Chondrocyte (in vitro differentiated cells): ENCODE data around the gene DENND11. TPM values are rescaled to one million over a fixed set of nuclear protein-coding genes. Genes with fewer than 3 reads are reported as not detected.

ENCODE experiments used
- DNase-seq: peaks from one replicate; pipeline ENCODE4 v3.0.0; 2021; ENCODE audit warnings: mixed read lengths, low spot score
- H3K27ac Mint-ChIP-seq: one replicate; pipeline ENCODE4 v1.8.0; 2021; ENCODE audit warnings: mild to moderate bottlenecking, moderate library complexity, mixed read lengths; ENCODE audit not compliant: unreplicated experiment
- H3K27me3 Mint-ChIP-seq: 2 replicates; pipeline ENCODE4 v1.8.0; 2021; ENCODE audit warnings: low read depth, mixed read lengths
- H3K36me3 Mint-ChIP-seq: 2 replicates; pipeline ENCODE4 v1.8.0; 2021; ENCODE audit warnings: low read depth, mixed read lengths
- H3K4me1 Mint-ChIP-seq: 2 replicates; pipeline ENCODE4 v1.8.0; 2021; ENCODE audit warnings: low read depth, mild to moderate bottlenecking, mixed read lengths
- H3K4me3 Mint-ChIP-seq: one replicate; pipeline ENCODE4 v1.8.0; 2021; ENCODE audit warnings: mild to moderate bottlenecking, moderate library complexity, mixed read lengths; ENCODE audit not compliant: unreplicated experiment
- H3K9me3 Mint-ChIP-seq: 2 replicates; pipeline ENCODE4 v1.8.0; 2021; ENCODE audit warnings: low read depth, mixed read lengths
- total RNA-seq: library from RNA; stranded (reverse); gene quantifications from 3 replicates; pipeline ENCODE4 v1.2.1, GENCODE V29; 2021
- TF ChIP-seq, protein P1 (sequence below): fragments of 200-600 bp; sonication (generic); IDR thresholded peaks from 2 replicates; pipeline ENCODE4 v1.5.0; 2021; ENCODE audit warnings: antibody characterized with exemption, mild to moderate bottlenecking, moderate library complexity

The DENND11 gene
- total RNA-seq, 1 donor from 2014 or later, result 8.5 TPM

DNA sequence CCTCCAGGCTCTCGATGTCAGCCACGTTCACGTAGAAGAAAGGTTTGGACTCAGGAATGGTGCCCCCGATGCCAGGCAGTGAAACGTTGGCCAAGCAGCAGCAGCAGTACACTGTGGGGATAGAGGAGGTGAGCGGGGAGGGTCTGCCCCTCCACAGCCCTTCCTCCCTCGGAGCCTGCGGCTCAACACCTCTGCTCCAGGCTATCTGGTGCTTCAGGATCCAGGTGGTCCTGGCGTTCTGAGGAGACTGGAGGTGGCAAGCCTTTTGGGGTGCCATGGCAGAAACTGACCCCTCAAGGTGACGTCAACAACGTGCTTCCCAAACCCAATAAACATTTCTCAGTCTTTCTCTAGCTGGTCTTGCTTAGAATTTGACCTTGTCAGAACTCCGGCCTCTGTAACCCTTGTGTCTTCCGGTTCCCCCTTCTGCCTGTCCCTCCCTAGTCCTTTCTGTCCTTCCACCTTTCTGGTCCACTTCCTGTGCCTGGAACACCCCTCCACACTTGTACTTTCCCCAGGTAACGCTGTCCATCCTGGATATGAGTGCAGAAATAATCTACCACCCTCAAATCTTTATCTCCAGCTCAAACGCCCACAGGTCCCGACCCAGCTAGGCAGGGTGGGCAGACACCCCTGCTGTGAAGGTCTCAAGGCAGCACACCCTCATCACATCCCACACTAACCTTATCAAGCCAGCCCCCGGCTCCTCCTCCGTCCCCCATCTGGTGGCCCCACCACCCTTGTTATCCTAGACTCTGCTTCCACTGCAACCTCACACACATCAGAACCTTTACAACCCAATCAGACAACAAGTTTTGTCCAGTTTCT is 36.5 kb downstream of the DENND11 start:
- TF ChIP-seq, protein P1, sequence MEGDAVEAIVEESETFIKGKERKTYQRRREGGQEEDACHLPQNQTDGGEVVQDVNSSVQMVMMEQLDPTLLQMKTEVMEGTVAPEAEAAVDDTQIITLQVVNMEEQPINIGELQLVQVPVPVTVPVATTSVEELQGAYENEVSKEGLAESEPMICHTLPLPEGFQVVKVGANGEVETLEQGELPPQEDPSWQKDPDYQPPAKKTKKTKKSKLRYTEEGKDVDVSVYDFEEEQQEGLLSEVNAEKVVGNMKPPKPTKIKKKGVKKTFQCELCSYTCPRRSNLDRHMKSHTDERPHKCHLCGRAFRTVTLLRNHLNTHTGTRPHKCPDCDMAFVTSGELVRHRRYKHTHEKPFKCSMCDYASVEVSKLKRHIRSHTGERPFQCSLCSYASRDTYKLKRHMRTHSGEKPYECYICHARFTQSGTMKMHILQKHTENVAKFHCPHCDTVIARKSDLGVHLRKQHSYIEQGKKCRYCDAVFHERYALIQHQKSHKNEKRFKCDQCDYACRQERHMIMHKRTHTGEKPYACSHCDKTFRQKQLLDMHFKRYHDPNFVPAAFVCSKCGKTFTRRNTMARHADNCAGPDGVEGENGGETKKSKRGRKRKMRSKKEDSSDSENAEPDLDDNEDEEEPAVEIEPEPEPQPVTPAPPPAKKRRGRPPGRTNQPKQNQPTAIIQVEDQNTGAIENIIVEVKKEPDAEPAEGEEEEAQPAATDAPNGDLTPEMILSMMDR, result no peak
- Mint-ChIP-seq H3K27me3 (no peaks in the 10 kb centered on the region), H3K27ac (no peak overlapping the region), H3K4me1 (no peaks in the 10 kb centered on the region), H3K36me3 (peaks cover 19% of the 10 kb centered on the region), H3K9me3 (no peaks in the 10 kb centered on the region), H3K4me3 (no peak overlapping the region)
- DNase-seq, result no peak

DNA sequence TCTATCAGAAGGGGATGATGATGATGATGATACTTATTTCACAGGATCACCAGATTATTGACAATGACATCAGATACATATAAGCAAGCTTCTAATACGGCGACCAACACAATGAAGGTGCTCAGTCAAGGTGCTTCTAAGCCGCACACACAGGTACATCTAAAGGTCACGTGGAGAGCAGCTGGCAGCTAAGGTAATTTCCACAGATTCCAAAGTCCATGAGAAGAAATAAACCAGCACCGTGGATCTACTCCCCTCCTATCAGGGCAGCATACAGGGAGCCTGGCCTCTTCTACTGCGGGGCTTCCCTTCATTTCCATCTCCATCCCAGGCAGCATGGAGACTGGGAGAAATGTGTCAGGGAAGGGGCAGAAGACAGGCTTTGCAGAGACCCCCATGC is 37.5 kb downstream of the DENND11 start:
- Mint-ChIP-seq H3K36me3 (peaks cover 19% of the 10 kb centered on the region), H3K9me3 (no peaks in the 10 kb centered on the region), H3K4me1 (no peaks in the 10 kb centered on the region), H3K27ac (no peak overlapping the region), H3K27me3 (no peaks in the 10 kb centered on the region), H3K4me3 (no peak overlapping the region)
- no peak for DNase-seq
- TF ChIP-seq, protein P1, result no peak

DNA sequence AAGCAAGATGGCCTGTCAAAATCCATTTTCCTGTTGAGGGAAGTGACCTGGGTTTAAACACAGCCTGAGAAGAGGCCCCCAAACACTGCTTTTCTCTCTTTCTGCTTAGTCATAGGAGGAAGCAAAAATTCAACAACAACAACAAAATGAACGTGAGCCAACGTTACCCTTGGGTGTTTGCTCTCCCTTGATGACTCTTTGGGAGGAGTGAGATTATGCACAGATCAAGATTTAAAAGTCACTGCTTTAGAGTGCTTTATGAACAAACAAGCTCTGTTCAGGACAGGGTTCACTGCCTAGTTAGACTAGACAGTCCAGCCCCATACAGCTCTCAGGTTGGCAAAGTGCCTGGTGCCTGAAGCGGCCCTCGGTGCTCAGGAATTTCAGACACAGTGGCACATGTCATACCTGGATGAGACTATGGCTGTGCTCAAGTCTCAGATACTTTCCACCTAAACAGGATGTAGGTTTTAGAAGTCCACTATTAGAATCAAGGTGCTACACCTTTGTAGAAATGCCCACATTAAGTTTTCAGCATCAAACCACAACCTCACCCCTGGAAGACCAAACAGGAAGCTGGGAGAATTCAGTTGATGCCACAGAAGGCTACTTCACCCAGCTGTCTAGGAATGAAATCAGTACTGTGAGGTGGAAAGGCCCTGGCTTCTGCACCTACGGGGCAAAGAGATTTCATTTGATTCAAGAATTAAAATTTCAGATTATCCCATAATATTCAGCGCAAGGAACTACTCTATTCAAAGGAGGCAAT is 38.7 kb downstream of the DENND11 start:
- no peak for DNase-seq
- no peak overlapping the region for H3K4me3 Mint-ChIP-seq
- peak overlapping the region; percentile 27 for H3K27ac Mint-ChIP-seq
- TF ChIP-seq, protein P1, result no peak
- no peaks in the 10 kb centered on the region for H3K27me3 Mint-ChIP-seq
- H3K36me3 Mint-ChIP-seq, result peaks cover 17% of the 10 kb centered on the region
- H3K9me3 Mint-ChIP-seq, result no peaks in the 10 kb centered on the region
- H3K4me1 Mint-ChIP-seq, result no peaks in the 10 kb centered on the region

DNA sequence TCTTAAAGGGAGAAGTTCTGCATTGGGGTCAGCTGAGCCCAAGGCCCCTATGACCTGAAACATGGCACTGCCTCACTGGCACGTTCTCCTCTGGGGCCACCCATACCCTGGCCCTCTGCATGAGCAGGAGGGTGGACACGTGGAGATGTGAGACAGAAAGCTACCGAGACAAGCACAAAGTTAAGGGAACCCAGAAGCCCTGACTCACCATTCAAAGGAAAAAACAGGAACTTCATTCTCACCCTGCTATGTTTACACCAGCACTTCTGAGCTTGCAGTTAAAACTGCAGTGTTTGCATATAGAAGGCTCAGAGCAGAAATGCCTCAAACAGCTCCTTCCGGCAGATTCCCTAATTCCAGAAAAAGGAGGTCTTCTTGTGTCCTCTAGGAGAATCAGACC is 41.7 kb downstream of the DENND11 start:
- Mint-ChIP-seq H3K4me1 (no peaks in the 10 kb centered on the region), H3K9me3 (no peaks in the 10 kb centered on the region), H3K36me3 (peaks cover 12% of the 10 kb centered on the region), H3K4me3 (no peak overlapping the region), H3K27ac (no peak overlapping the region), H3K27me3 (no peaks in the 10 kb centered on the region)
- TF ChIP-seq, protein P1, result no peak
- DNase-seq, result no peak

DNA sequence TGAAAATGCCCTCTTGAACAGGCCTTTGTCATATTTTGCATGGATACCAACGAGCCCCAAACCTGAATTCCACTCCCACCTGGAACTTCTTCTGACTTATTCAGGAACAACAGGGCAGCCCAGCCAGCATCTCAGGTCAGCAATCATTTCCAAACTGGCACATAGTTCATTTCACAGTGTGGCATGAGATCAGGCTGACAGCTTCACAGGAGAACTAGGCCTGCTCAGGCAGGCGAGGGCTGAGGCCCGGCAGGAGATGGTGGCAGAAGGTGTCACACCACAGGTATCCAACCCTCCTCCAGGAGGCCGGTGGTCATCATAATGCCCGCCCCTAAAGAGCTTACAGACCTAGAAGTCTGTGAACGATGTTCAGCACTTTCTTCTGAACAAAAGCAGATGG is 42.5 kb downstream of the DENND11 start:
- H3K36me3 Mint-ChIP-seq, result peaks cover 15% of the 10 kb centered on the region
- no peak overlapping the region for H3K27ac Mint-ChIP-seq
- H3K27me3 Mint-ChIP-seq, result no peaks in the 10 kb centered on the region
- TF ChIP-seq, protein P1, result no peak
- no peak for DNase-seq
- no peak overlapping the region for H3K4me3 Mint-ChIP-seq
- H3K4me1 Mint-ChIP-seq, result peaks cover 1% of the 10 kb centered on the region
- H3K9me3 Mint-ChIP-seq, result no peaks in the 10 kb centered on the region
